ENCODE results near the gene B9D2. TPM values are rescaled to one million over a fixed set of nuclear protein-coding genes. Genes with fewer than 3 reads are reported as not detected.

Gene B9D2
- polyA plus RNA-seq, 1 donor from 2014 or later, result 15.9 TPM

DNA sequence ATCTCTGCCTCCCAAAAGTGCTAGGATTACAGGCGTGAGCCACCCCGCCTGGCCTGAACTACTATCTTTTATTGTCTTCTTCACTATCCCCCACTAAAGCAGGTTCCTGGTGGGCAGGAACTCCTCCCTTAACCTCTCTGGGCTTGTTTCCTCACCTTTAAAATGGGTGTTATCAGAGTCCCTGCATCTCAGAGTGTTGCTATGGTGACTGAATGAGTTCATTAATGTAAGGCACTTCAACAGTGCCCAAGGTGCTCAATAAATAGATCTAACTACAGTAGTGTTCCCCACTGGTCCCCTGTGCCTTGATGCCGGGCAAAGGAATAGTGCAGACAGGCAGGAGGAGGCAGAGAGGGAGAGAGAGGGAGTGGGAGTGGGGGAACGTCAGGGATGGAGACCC, 33.5 kb downstream of the B9D2 start:
- Histone ChIP-seq H3K9ac (ENCODE audit: low read length) (no peak overlapping the region), H3K9me2 (ENCODE audit: insufficient read depth, low read length) (no peaks in the 10 kb centered on the region), H3K36me3 (ENCODE audit: insufficient read depth, low read length) (no peaks in the 10 kb centered on the region), H4K20me1 (ENCODE audit: insufficient read depth) (no peaks in the 10 kb centered on the region), H3K27me3 (ENCODE audit: insufficient read depth, low read depth, low read length) (no peaks in the 10 kb centered on the region), H3K9me3 (ENCODE audit: low read length) (no peaks in the 10 kb centered on the region), H2AFZ (ENCODE audit: low read depth, low read length) (no peak overlapping the region), H3K79me2 (replicated peaks; ENCODE audit: insufficient read depth, low read length) (no peaks in the 10 kb centered on the region), H3K4me3 (ENCODE audit: low read length) (no peak overlapping the region), H3F3A (ENCODE audit: insufficient read depth, low read length, poor library complexity, severe bottlenecking) (no peaks in the 10 kb centered on the region), H3K4me2 (ENCODE audit: low read length) (no peak overlapping the region), H3K27ac (ENCODE audit: low read length) (no peak overlapping the region)
- TF ChIP-seq POLR2AphosphoS5 (IDR thresholded peaks at IDR 0.05) (no peak), RAD21 (conservative IDR thresholded peaks at IDR 0.05) (no peak), REST (IDR thresholded peaks at IDR 0.05; ENCODE audit: borderline replicate concordance) (no peak)
- TF ChIP-seq, protein P1, sequence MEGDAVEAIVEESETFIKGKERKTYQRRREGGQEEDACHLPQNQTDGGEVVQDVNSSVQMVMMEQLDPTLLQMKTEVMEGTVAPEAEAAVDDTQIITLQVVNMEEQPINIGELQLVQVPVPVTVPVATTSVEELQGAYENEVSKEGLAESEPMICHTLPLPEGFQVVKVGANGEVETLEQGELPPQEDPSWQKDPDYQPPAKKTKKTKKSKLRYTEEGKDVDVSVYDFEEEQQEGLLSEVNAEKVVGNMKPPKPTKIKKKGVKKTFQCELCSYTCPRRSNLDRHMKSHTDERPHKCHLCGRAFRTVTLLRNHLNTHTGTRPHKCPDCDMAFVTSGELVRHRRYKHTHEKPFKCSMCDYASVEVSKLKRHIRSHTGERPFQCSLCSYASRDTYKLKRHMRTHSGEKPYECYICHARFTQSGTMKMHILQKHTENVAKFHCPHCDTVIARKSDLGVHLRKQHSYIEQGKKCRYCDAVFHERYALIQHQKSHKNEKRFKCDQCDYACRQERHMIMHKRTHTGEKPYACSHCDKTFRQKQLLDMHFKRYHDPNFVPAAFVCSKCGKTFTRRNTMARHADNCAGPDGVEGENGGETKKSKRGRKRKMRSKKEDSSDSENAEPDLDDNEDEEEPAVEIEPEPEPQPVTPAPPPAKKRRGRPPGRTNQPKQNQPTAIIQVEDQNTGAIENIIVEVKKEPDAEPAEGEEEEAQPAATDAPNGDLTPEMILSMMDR (IDR thresholded peaks at IDR 0.05; ENCODE audit: poor library complexity, severe bottlenecking), result no peak

- Histone ChIP-seq H3F3A (ENCODE audit: insufficient read depth, low read length, poor library complexity, severe bottlenecking) (no peaks in the 10 kb centered on the region), H2AFZ (ENCODE audit: low read depth, low read length) (no peak overlapping the region), H3K4me2 (ENCODE audit: low read length) (no peak overlapping the region), H3K9ac (ENCODE audit: low read length) (no peak overlapping the region), H3K36me3 (ENCODE audit: insufficient read depth, low read length) (no peaks in the 10 kb centered on the region), H4K20me1 (ENCODE audit: insufficient read depth) (no peaks in the 10 kb centered on the region), H3K27me3 (ENCODE audit: insufficient read depth, low read depth, low read length) (no peaks in the 10 kb centered on the region), H3K27ac (ENCODE audit: low read length) (no peak overlapping the region), H3K9me2 (ENCODE audit: insufficient read depth, low read length) (no peaks in the 10 kb centered on the region), H3K79me2 (replicated peaks; ENCODE audit: insufficient read depth, low read length) (no peaks in the 10 kb centered on the region), H3K9me3 (ENCODE audit: low read length) (no peaks in the 10 kb centered on the region), H3K4me3 (ENCODE audit: low read length) (no peak overlapping the region)
- no peak for TF ChIP-seq MXI1 (conservative IDR thresholded peaks at IDR 0.05; ENCODE audit: poor library complexity, severe bottlenecking)
- no peak for TF ChIP-seq RAD21 (conservative IDR thresholded peaks at IDR 0.05)
- TF ChIP-seq REST (IDR thresholded peaks at IDR 0.05; ENCODE audit: borderline replicate concordance), result no peak
Measured at GRCh38 chr19:41328842-41329225, 35.1 kb downstream of the B9D2 start.
